ENCODE data around the gene SYNPR.

- TF ChIP-seq CTCF (IDR thresholded peaks at IDR 0.05; ENCODE audit: low read length) (no peak), EZH2 (optimal IDR thresholded peaks at IDR 0.05; ENCODE audit: low read depth, low read length) (no peak), EZH2phosphoT487 (IDR thresholded peaks at IDR 0.05; ENCODE audit: low read length) (no peak)
Observed at GRCh38 chr3:63500196-63500595, 222.1 kb downstream of the SYNPR start.

Measured in MM.1S (cell line).